Keratinocyte (primary cell): ENCODE measurements around the gene SCAPER. TPM values are rescaled to one million over a fixed set of nuclear protein-coding genes. Genes with fewer than 3 reads are reported as not detected.

Source experiments
- DNase-seq: peaks from one replicate; pipeline ENCODE4 v3.0.0-alpha.2; 2011; ENCODE audit warnings: low read depth, missing footprints, low spot score
- FAIRE-seq: peaks from 2 replicates; lab custom pipeline; 2011; peaks lifted over from hg19 to GRCh38; lab: Jason Lieb, UNC
- H2AFZ ChIP-seq: 2 replicates; pipeline ENCODE4 v1.6.0; 2012; ENCODE audit warnings: low read length, control low read depth, inconsistent platforms; ENCODE audit not compliant: control insufficient read depth
- H3K27ac ChIP-seq: 2 replicates; pipeline ENCODE4 v1.5.1; 2011; ENCODE audit warnings: low read length; ENCODE audit not compliant: control insufficient read depth, insufficient read depth
- H3K27me3 ChIP-seq: 3 replicates; pipeline ENCODE4 v1.6.0; 2011; ENCODE audit warnings: low read length; ENCODE audit not compliant: control insufficient read depth, insufficient read depth; ENCODE audit errors: extremely low read depth
- H3K36me3 ChIP-seq, 2 experiments: 2 replicates in 1 of 2; 3 replicates in 1 of 2; pipeline ENCODE4 v1.5.1; 2011; ENCODE audit warnings: low read length in 2 of 2, mild to moderate bottlenecking in 1 of 2; ENCODE audit not compliant: control insufficient read depth in 2 of 2, insufficient read depth in 2 of 2; ENCODE audit errors: extremely low read depth in 1 of 2
- H3K4me1 ChIP-seq: 3 replicates; pipeline ENCODE4 v1.5.1; 2011; ENCODE audit warnings: low read length; ENCODE audit not compliant: control insufficient read depth, insufficient read depth; ENCODE audit errors: extremely low read depth
- H3K4me2 ChIP-seq: 3 replicates; pipeline ENCODE4 v1.6.0; 2011; ENCODE audit warnings: low read depth, low read length; ENCODE audit not compliant: control insufficient read depth, insufficient read depth; ENCODE audit errors: extremely low read depth
- H3K4me3 ChIP-seq, 3 experiments: fragments of 200-600 bp in 1 of 3; sonication (generic) in 1 of 3; 2 replicates in 2 of 3; 3 replicates in 1 of 3; pipeline ENCODE4 v1.5.1; 2011 to 2016; ENCODE audit warnings: low read length in 3 of 3, mild to moderate bottlenecking in 3 of 3, control low read depth in 2 of 3, inconsistent platforms in 1 of 3, low read depth in 1 of 3, mixed read lengths in 1 of 3, mixed run types in 1 of 3, moderate library complexity in 1 of 3; ENCODE audit not compliant: control insufficient read depth in 2 of 3, insufficient read depth in 2 of 3; ENCODE audit errors: extremely low read depth in 1 of 3
- H3K79me2 ChIP-seq: 2 replicates; pipeline ENCODE4 v1.6.0; 2012; ENCODE audit warnings: low read length; ENCODE audit not compliant: control insufficient read depth, insufficient read depth
- H3K9ac ChIP-seq: 3 replicates; pipeline ENCODE4 v1.6.0; 2011; ENCODE audit warnings: low read length; ENCODE audit not compliant: control insufficient read depth, insufficient read depth; ENCODE audit errors: extremely low read depth
- H3K9me1 ChIP-seq: 3 replicates; pipeline ENCODE4 v1.6.0; 2011; ENCODE audit warnings: low read length; ENCODE audit not compliant: control insufficient read depth, insufficient read depth; ENCODE audit errors: extremely low read depth
- H3K9me3 ChIP-seq: 2 replicates; pipeline ENCODE4 v1.5.1; 2012; ENCODE audit warnings: low read depth, low read length; ENCODE audit not compliant: control insufficient read depth
- H4K20me1 ChIP-seq: 3 replicates; pipeline ENCODE4 v1.6.0; 2011; ENCODE audit warnings: low read length; ENCODE audit not compliant: control insufficient read depth, insufficient read depth; ENCODE audit errors: extremely low read depth
- CTCF ChIP-seq, 3 experiments: IDR thresholded peaks in 1 of 3; conservative IDR thresholded peaks in 1 of 3; optimal IDR thresholded peaks in 1 of 3; 2 replicates in 2 of 3; 3 replicates in 1 of 3; pipeline versions ENCODE3 to v1.5.1; 2011; ENCODE audit warnings: low read length in 3 of 3, mild to moderate bottlenecking in 3 of 3, moderate library complexity in 2 of 3, control low read depth in 1 of 3, inconsistent platforms in 1 of 3; ENCODE audit not compliant: insufficient read depth in 2 of 3; ENCODE audit errors: extremely low read depth in 1 of 3
- EZH2 ChIP-seq: IDR thresholded peaks from one replicate; pipeline ENCODE4 v1.6.1; 2012; ENCODE audit warnings: inconsistent platforms, mild to moderate bottlenecking, low read length, moderate library complexity
- dilution Hi-C: fragments of 300-500 bp; cut with MboI; formaldehyde crosslinking; loops from one replicate; pipeline ENCODE4 v1.7.0; 2020; ENCODE audit warnings: low sequenced_read_pairs; ENCODE audit not compliant: extremely low pct_ligation_motif_present
- polyA plus RNA-seq, 5 experiments: library from polyadenylated mRNA; depleted of rRNA in 3 of 5; stranded (reverse) in 3 of 5; stranded (forward) in 1 of 5; unstranded in 1 of 5; fragments of >200 nt; gene quantifications; 1 replicate in 1 of 5; 2 replicates in 3 of 5; 3 replicates in 1 of 5; pipeline versions ENCODE4 v1.2.1 to v1.2.3, GENCODE V29; 2011 to 2012; ENCODE audit warnings: missing spikeins in 2 of 5, low read depth in 1 of 5, low replicate concordance in 1 of 5

SCAPER gene
- polyA plus RNA-seq, 1 donor (not counting 4 experiments of a cell fraction or from before 2014, with no cell fraction given), result 5.2 TPM

- no peaks in the 10 kb centered on the region for H3K9me3 ChIP-seq
- no peak overlapping the region for H3K9ac ChIP-seq
- FAIRE-seq, result no peak
- H3K4me1 ChIP-seq, result no peaks in the 10 kb centered on the region
- no peak overlapping the region for H2AFZ ChIP-seq
- TF ChIP-seq EZH2, result no peak
- TF ChIP-seq CTCF (optimal IDR thresholded peaks at IDR 0.05 in 1 of 3, IDR thresholded peaks at IDR 0.05 in 1 of 3, conservative IDR thresholded peaks at IDR 0.05 in 1 of 3; ENCODE audit: extremely low read depth in 1 of 3, insufficient read depth in 2 of 3, low read length in 3 of 3), result no peak
- no peak overlapping the region for H3K4me2 ChIP-seq
- dilution Hi-C loops, result no loop called here
- no peaks in the 10 kb centered on the region for H3K9me1 ChIP-seq
- no peaks in the 10 kb centered on the region for H3K27me3 ChIP-seq
- no peak for DNase-seq
- H3K27ac ChIP-seq, result no peak overlapping the region
- no peak overlapping the region for H3K4me3 ChIP-seq
- H3K79me2 ChIP-seq, result no peaks in the 10 kb centered on the region
- no peaks in the 10 kb centered on the region for H3K36me3 ChIP-seq
- no peaks in the 10 kb centered on the region for H4K20me1 ChIP-seq
These were observed 11.2 kb upstream of the SCAPER start for GRCh38 chr15:76916369-76916768.

GRCh38 chr15:76913737-76914136 lies 8.6 kb upstream of the SCAPER start:
- Histone ChIP-seq H3K4me3 (no peak overlapping the region), H2AFZ (no peak overlapping the region), H3K4me2 (no peak overlapping the region), H4K20me1 (no peaks in the 10 kb centered on the region), H3K9ac (no peak overlapping the region), H3K9me3 (no peaks in the 10 kb centered on the region), H3K9me1 (no peaks in the 10 kb centered on the region), H3K79me2 (no peaks in the 10 kb centered on the region), H3K27me3 (no peaks in the 10 kb centered on the region), H3K27ac (no peak overlapping the region), H3K36me3 (no peaks in the 10 kb centered on the region), H3K4me1 (no peaks in the 10 kb centered on the region)
- dilution Hi-C loops, result no loop called here
- DNase-seq (no peak), FAIRE-seq (no peak)
- TF ChIP-seq EZH2 (no peak), CTCF (optimal IDR thresholded peaks at IDR 0.05 in 1 of 3, IDR thresholded peaks at IDR 0.05 in 1 of 3, conservative IDR thresholded peaks at IDR 0.05 in 1 of 3; ENCODE audit: extremely low read depth in 1 of 3, insufficient read depth in 2 of 3, low read length in 3 of 3) (no peak)
